H9 (cell line): ENCODE results near the gene MYO18A. TPM values are rescaled to one million over a fixed set of nuclear protein-coding genes. Genes with fewer than 3 reads are reported as not detected.
A peak's percentile ranks its signal among the peaks of the same experiment; 100 is the strongest.

Source experiments
- DNase-seq: peaks from one replicate; pipeline ENCODE4 v3.0.0-alpha.2; 2017
- H2AFZ ChIP-seq: one replicate; pipeline ENCODE4 v1.6.1; 2013; ENCODE audit warnings: mild to moderate bottlenecking, low read length, control low read depth, moderate library complexity
- H2AK5ac ChIP-seq: 2 replicates; pipeline ENCODE4 v1.6.1; 2013; ENCODE audit warnings: low read length, control low read depth, mixed read lengths; ENCODE audit not compliant: insufficient read length
- H2BK120ac ChIP-seq: one replicate; pipeline ENCODE4 v1.6.1; 2013; ENCODE audit warnings: low read depth, mild to moderate bottlenecking, low read length, control low read depth, inconsistent platforms; ENCODE audit not compliant: poor library complexity, severe bottlenecking
- H2BK12ac ChIP-seq: 2 replicates; pipeline ENCODE4 v1.6.1; 2013; ENCODE audit warnings: low read length, control low read depth, mixed read lengths, low read depth; ENCODE audit not compliant: insufficient read length
- H2BK15ac ChIP-seq: 2 replicates; pipeline ENCODE4 v1.6.1; 2013; ENCODE audit warnings: low read depth, low read length, control low read depth
- H2BK20ac ChIP-seq: one replicate; pipeline ENCODE4 v1.6.1; 2013; ENCODE audit warnings: low read depth, mild to moderate bottlenecking, low read length, control low read depth, inconsistent platforms; ENCODE audit not compliant: poor library complexity, severe bottlenecking
- H2BK5ac ChIP-seq: 2 replicates; pipeline ENCODE4 v1.6.1; 2013; ENCODE audit warnings: low read length, control low read depth, mixed read lengths; ENCODE audit not compliant: insufficient read length
- H3K14ac ChIP-seq: 2 replicates; pipeline ENCODE4 v1.6.1; 2013; ENCODE audit warnings: low read length, control low read depth; ENCODE audit not compliant: insufficient read depth
- H3K18ac ChIP-seq: 2 replicates; pipeline ENCODE4 v1.6.1; 2013; ENCODE audit warnings: low read depth, mild to moderate bottlenecking, mixed read lengths, low read length, control low read depth; ENCODE audit not compliant: insufficient read length
- H3K23ac ChIP-seq: 2 replicates; pipeline ENCODE4 v1.6.1; 2013; ENCODE audit warnings: low read length, control low read depth, mixed read lengths, low read depth; ENCODE audit not compliant: insufficient read length
- H3K23me2 ChIP-seq: 2 replicates; pipeline ENCODE4 v1.6.1; 2013; ENCODE audit warnings: low read depth, mild to moderate bottlenecking, mixed read lengths, low read length, control low read depth; ENCODE audit not compliant: insufficient read length, poor library complexity, severe bottlenecking
- H3K27ac ChIP-seq: 2 replicates; pipeline ENCODE4 v1.5.1; 2013; ENCODE audit warnings: low read length, control low read depth, mixed read lengths, low read depth; ENCODE audit not compliant: insufficient read length
- H3K27me3 ChIP-seq: 2 replicates; pipeline ENCODE4 v1.6.1; 2013; ENCODE audit warnings: low read length, control low read depth, inconsistent platforms; ENCODE audit not compliant: insufficient read depth
- H3K4ac ChIP-seq: 2 replicates; pipeline ENCODE4 v1.6.1; 2013; ENCODE audit warnings: low read depth, mild to moderate bottlenecking, control low read depth, inconsistent platforms, low read length, moderate library complexity
- H3K4me1 ChIP-seq: 2 replicates; pipeline ENCODE4 v1.6.1; 2013; ENCODE audit warnings: low read length, control low read depth, inconsistent platforms; ENCODE audit not compliant: insufficient read depth
- H3K4me2 ChIP-seq: 2 replicates; pipeline ENCODE4 v1.6.1; 2013; ENCODE audit warnings: low read length, control low read depth, mixed read lengths; ENCODE audit not compliant: insufficient read length, insufficient read depth
- H3K56ac ChIP-seq: 2 replicates; pipeline ENCODE4 v1.6.1; 2013; ENCODE audit warnings: low read depth, mild to moderate bottlenecking, mixed read lengths, low read length, control low read depth; ENCODE audit not compliant: insufficient read length
- H3K79me1 ChIP-seq: 2 replicates; pipeline ENCODE4 v1.6.1; 2013; ENCODE audit warnings: low read depth, mild to moderate bottlenecking, moderate library complexity, low read length, control low read depth, inconsistent platforms; ENCODE audit not compliant: insufficient read depth, poor library complexity, severe bottlenecking
- H3K79me2 ChIP-seq: 2 replicates; pipeline ENCODE4 v1.6.1; 2013; ENCODE audit warnings: low read length, control low read depth, inconsistent platforms; ENCODE audit not compliant: insufficient read depth
- H3K9ac ChIP-seq: 2 replicates; pipeline ENCODE4 v1.6.1; 2013; ENCODE audit warnings: low read length, control low read depth, mixed read lengths; ENCODE audit not compliant: insufficient read length; ENCODE audit errors: extremely low read depth
- H3K9me3 ChIP-seq: one replicate; pipeline ENCODE4 v1.6.1; 2013; ENCODE audit warnings: low read depth, low read length, inconsistent platforms; ENCODE audit not compliant: control insufficient read depth
- H3T11ph ChIP-seq: one replicate; pipeline ENCODE4 v1.6.1; 2013; ENCODE audit warnings: mild to moderate bottlenecking, low read length, control low read depth, inconsistent platforms
- H4K20me1 ChIP-seq: one replicate; pipeline ENCODE4 v1.6.1; 2013; ENCODE audit not compliant: control insufficient read depth, insufficient read length, insufficient read depth
- H4K5ac ChIP-seq: 2 replicates; pipeline ENCODE4 v1.6.1; 2013; ENCODE audit warnings: low read depth, mild to moderate bottlenecking, mixed read lengths, low read length, control low read depth; ENCODE audit not compliant: insufficient read length
- H4K8ac ChIP-seq: replicated peaks from 2 replicates; pipeline ENCODE4 v1.6.1; 2013; ENCODE audit warnings: low read length, control low read depth, mixed read lengths, low read depth; ENCODE audit not compliant: insufficient read length
- H4K91ac ChIP-seq: 2 replicates; pipeline ENCODE4 v1.6.1; 2013; ENCODE audit warnings: low read depth, mild to moderate bottlenecking, moderate library complexity, mixed read lengths, low read length, control low read depth; ENCODE audit not compliant: insufficient read length
- H3K27ac Mint-ChIP-seq, 3 experiments: 2 replicates in 2 of 3; 3 replicates in 1 of 3; pipeline ENCODE4 v1.8.0; 2020 to 2021; ENCODE audit warnings: mixed read lengths in 3 of 3, mild to moderate bottlenecking in 1 of 3, moderate library complexity in 1 of 3
- H3K27me3 Mint-ChIP-seq: 2 replicates; pipeline ENCODE4 v1.8.0; 2021; ENCODE audit warnings: low read depth, mild to moderate bottlenecking, moderate library complexity, mixed read lengths
- H3K36me3 Mint-ChIP-seq, 3 experiments: 2 replicates in 2 of 3; 3 replicates in 1 of 3; pipeline ENCODE4 v1.8.0; 2020 to 2021; ENCODE audit warnings: low read depth in 3 of 3, mixed read lengths in 3 of 3; ENCODE audit not compliant: insufficient read depth in 1 of 3
- H3K4me1 Mint-ChIP-seq, 2 experiments: 2 replicates each; pipeline ENCODE4 v1.8.0; 2020; ENCODE audit warnings: mixed read lengths in 2 of 2
- H3K4me3 Mint-ChIP-seq, 2 experiments: 2 replicates in 1 of 2; 3 replicates in 1 of 2; pipeline ENCODE4 v1.8.0; 2020 to 2021; ENCODE audit warnings: mild to moderate bottlenecking in 2 of 2, mixed read lengths in 2 of 2, moderate library complexity in 1 of 2
- H3K9me3 Mint-ChIP-seq, 2 experiments: 2 replicates in 1 of 2; 3 replicates in 1 of 2; pipeline ENCODE4 v1.8.0; 2020; ENCODE audit warnings: mild to moderate bottlenecking in 2 of 2, mixed read lengths in 2 of 2, moderate library complexity in 1 of 2
- WGBS: extraction: QIAGEN DNeasy Blood & Tissue Kit; methylation state at CpG from one replicate; pipeline ENCODE4 v1.1.7; 2013; ENCODE audit warnings: missing lambda C conversion rate, low lambda C conversion rate, mixed read lengths; ENCODE audit not compliant: insufficient read length; ENCODE audit errors: extremely low coverage; 5-methylcytosine and 5-hydroxymethylcytosine counted together
- total RNA-seq: library from RNA; stranded (reverse); gene quantifications from 2 replicates; pipeline ENCODE4 v1.2.1, GENCODE V29; 2021
- TF ChIP-seq, protein P1 (sequence below): fragments of 200-600 bp; sonication (generic); conservative IDR thresholded peaks from 3 replicates; pipeline ENCODE4 v1.8.0; 2021; ENCODE audit warnings: antibody characterized with exemption, mild to moderate bottlenecking

Gene MYO18A
- total RNA-seq, 1 experiment from 2014 or later: 21.6 TPM

GRCh38 chr17:29148257-29148789 is 31.9 kb downstream of the MYO18A start:
- peaks cover 2% of the 10 kb centered on the region; the same call in 1 of the 2 replicates for H3K4me1 ChIP-seq
- H2AK5ac ChIP-seq: no peak overlapping the region
- H3K27ac ChIP-seq: no peak overlapping the region
- H4K91ac ChIP-seq: no peak overlapping the region
- no peak overlapping the region for H2BK20ac ChIP-seq
- H3K4ac ChIP-seq: no peak overlapping the region
- H3K79me2 ChIP-seq: no peaks in the 10 kb centered on the region
- H3K18ac ChIP-seq: no peak overlapping the region
- no CpG with 5 or more reads among the region's 5 CpGs for WGBS
- no peaks in the 10 kb centered on the region for H3K79me1 ChIP-seq
- no peaks in the 10 kb centered on the region for H4K20me1 ChIP-seq
- H3K9me3 Mint-ChIP-seq: no peaks in the 10 kb centered on the region; a peak in 1 of 5 replicates
- H3K9me3 ChIP-seq: no peaks in the 10 kb centered on the region
- no peak overlapping the region for H2BK12ac ChIP-seq
- H4K5ac ChIP-seq: no peak overlapping the region
- no peak overlapping the region for H3T11ph ChIP-seq
- no peaks in the 10 kb centered on the region; the same call in 1 of the 2 replicates for H3K27me3 Mint-ChIP-seq
- H3K36me3 Mint-ChIP-seq: no peaks in the 10 kb centered on the region
- H3K27ac Mint-ChIP-seq: peak overlapping the region in 2 of 3 experiments; percentile 87 to 93; a peak in 5 of 7 replicates
- no peak overlapping the region for H2AFZ ChIP-seq
- H3K4me2 ChIP-seq: peak overlapping the region; percentile 40
- H3K9ac ChIP-seq: peak overlapping the region; percentile 28
- H3K4me3 Mint-ChIP-seq: peak overlapping the region in 1 of 2 experiments; percentile 61; a peak in 3 of 5 replicates
- DNase-seq: no peak
- H2BK5ac ChIP-seq: no peak overlapping the region
- no peak overlapping the region for H3K56ac ChIP-seq
- TF ChIP-seq, protein P1, sequence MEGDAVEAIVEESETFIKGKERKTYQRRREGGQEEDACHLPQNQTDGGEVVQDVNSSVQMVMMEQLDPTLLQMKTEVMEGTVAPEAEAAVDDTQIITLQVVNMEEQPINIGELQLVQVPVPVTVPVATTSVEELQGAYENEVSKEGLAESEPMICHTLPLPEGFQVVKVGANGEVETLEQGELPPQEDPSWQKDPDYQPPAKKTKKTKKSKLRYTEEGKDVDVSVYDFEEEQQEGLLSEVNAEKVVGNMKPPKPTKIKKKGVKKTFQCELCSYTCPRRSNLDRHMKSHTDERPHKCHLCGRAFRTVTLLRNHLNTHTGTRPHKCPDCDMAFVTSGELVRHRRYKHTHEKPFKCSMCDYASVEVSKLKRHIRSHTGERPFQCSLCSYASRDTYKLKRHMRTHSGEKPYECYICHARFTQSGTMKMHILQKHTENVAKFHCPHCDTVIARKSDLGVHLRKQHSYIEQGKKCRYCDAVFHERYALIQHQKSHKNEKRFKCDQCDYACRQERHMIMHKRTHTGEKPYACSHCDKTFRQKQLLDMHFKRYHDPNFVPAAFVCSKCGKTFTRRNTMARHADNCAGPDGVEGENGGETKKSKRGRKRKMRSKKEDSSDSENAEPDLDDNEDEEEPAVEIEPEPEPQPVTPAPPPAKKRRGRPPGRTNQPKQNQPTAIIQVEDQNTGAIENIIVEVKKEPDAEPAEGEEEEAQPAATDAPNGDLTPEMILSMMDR: no peak
- H3K23ac ChIP-seq: no peak overlapping the region
- peaks cover 42 to 46% of the 10 kb centered on the region in 2 experiments for H3K4me1 Mint-ChIP-seq
- H3K27me3 ChIP-seq: no peaks in the 10 kb centered on the region
- H3K14ac ChIP-seq: no peak overlapping the region
- no peaks in the 10 kb centered on the region for H3K23me2 ChIP-seq
- no peak overlapping the region for H2BK120ac ChIP-seq
- H4K8ac ChIP-seq: no peak overlapping the region
- no peak overlapping the region for H2BK15ac ChIP-seq
